ENCODE results near the gene STRIT1. TPM values are rescaled to one million over a fixed set of nuclear protein-coding genes. Genes with fewer than 3 reads are reported as not detected.
A peak's percentile ranks its signal among the peaks of the same experiment; 100 is the strongest.

The STRIT1 gene
- total RNA-seq, 1 experiment from 2014 or later: not detected

- POLR2A ChIA-PET (ENCODE audit: low non-redundant PET): no interaction called here
- peak; percentile 83 for DNase-seq (ENCODE audit: low spot score)
- intact Hi-C loops (cut with micrococcal nuclease; ENCODE audit: unreplicated experiment): loop anchor here (1.0 to 10.0 kb wide), 5 partner anchors 368 to 1218 kb away; no protein-coding TSS in a partner anchor
These were observed 29.7 kb upstream of the STRIT1 start for GRCh38 chr3:155323063-155323666.

GRCh38 chr3:155321418-155321817 is 27.9 kb upstream of the STRIT1 start:
- peaks cover 5% of the 10 kb centered on the region for H3K4me1 ChIP-seq (ENCODE audit: insufficient read depth, low read length, poor library complexity, severe bottlenecking)
- H3K36me3 ChIP-seq (ENCODE audit: insufficient read depth, low read length, poor library complexity, severe bottlenecking): no peaks in the 10 kb centered on the region
- no peak for DNase-seq (ENCODE audit: low spot score)
- ChIA-PET POLR2A (ENCODE audit: low non-redundant PET) (no interaction called here), CTCF (no interaction called here)
- no peak overlapping the region for H3K4me3 ChIP-seq (ENCODE audit: low read depth, low read length, poor library complexity, severe bottlenecking)
- BruUV-seq (replicated peaks): no TSS peak
- H3K27me3 ChIP-seq (replicated peaks; ENCODE audit: insufficient read depth, low read depth, low read length, poor library complexity): no peaks in the 10 kb centered on the region
- TF ChIP-seq CTCF (conservative IDR thresholded peaks at IDR 0.05; ENCODE audit: low read depth, low read length): no peak
- TF ChIP-seq EZH2 (IDR thresholded peaks at IDR 0.05; ENCODE audit: borderline replicate concordance, low read depth, low read length, poor library complexity, severe bottlenecking): no peak
- intact Hi-C loops (cut with micrococcal nuclease; ENCODE audit: unreplicated experiment): loop anchor here (5.0 to 10.0 kb wide), 2 partner anchors 989 to 1217 kb away; no protein-coding TSS in a partner anchor
- no peaks in the 10 kb centered on the region for H3K9me3 ChIP-seq (ENCODE audit: low read depth, low read length, poor library complexity, severe bottlenecking)
- H3K27ac ChIP-seq (ENCODE audit: low read depth, low read length, poor library complexity, severe bottlenecking): no peak overlapping the region

More at GRCh38 chr3:155323063-155323666, 29.7 kb upstream of the STRIT1 start:
- no peak overlapping the region for H3K27ac ChIP-seq (ENCODE audit: low read depth, low read length, poor library complexity, severe bottlenecking)
- no peak for TF ChIP-seq EZH2 (IDR thresholded peaks at IDR 0.05; ENCODE audit: borderline replicate concordance, low read depth, low read length, poor library complexity, severe bottlenecking)
- TF ChIP-seq CTCF (conservative IDR thresholded peaks at IDR 0.05; ENCODE audit: low read depth, low read length): peak; percentile 77
- no peak overlapping the region for H3K4me3 ChIP-seq (ENCODE audit: low read depth, low read length, poor library complexity, severe bottlenecking)
- no peaks in the 10 kb centered on the region for H3K9me3 ChIP-seq (ENCODE audit: low read depth, low read length, poor library complexity, severe bottlenecking)
- peaks cover 5% of the 10 kb centered on the region for H3K4me1 ChIP-seq (ENCODE audit: insufficient read depth, low read length, poor library complexity, severe bottlenecking)
- H3K36me3 ChIP-seq (ENCODE audit: insufficient read depth, low read length, poor library complexity, severe bottlenecking): no peaks in the 10 kb centered on the region
- BruUV-seq (replicated peaks): no TSS peak
- CTCF ChIA-PET: interaction anchor here (1.2 kb wide), 1 partner anchor 419 kb away, joined by 3 read pairs; no protein-coding TSS in a partner anchor
- no peaks in the 10 kb centered on the region for H3K27me3 ChIP-seq (replicated peaks; ENCODE audit: insufficient read depth, low read depth, low read length, poor library complexity)

- TF ChIP-seq EZH2 (IDR thresholded peaks at IDR 0.05; ENCODE audit: borderline replicate concordance, low read depth, low read length, poor library complexity, severe bottlenecking): no peak
- TF ChIP-seq CTCF (conservative IDR thresholded peaks at IDR 0.05; ENCODE audit: low read depth, low read length): no peak
- no peak overlapping the region for H3K27ac ChIP-seq (ENCODE audit: low read depth, low read length, poor library complexity, severe bottlenecking)
These were observed 27.5 kb upstream of the STRIT1 start for GRCh38 chr3:155320934-155321333.

More at GRCh38 chr3:155320934-155321333, 27.5 kb upstream of the STRIT1 start:
- no TSS peak for BruUV-seq (replicated peaks)
- ChIA-PET CTCF (interaction anchor here (0.7 kb wide), 1 partner anchor 1727 kb away, joined by 3 read pairs; no protein-coding TSS in a partner anchor), POLR2A (ENCODE audit: low non-redundant PET) (no interaction called here)
- Histone ChIP-seq H3K36me3 (ENCODE audit: insufficient read depth, low read length, poor library complexity, severe bottlenecking) (no peaks in the 10 kb centered on the region), H3K4me3 (ENCODE audit: low read depth, low read length, poor library complexity, severe bottlenecking) (no peak overlapping the region), H3K4me1 (ENCODE audit: insufficient read depth, low read length, poor library complexity, severe bottlenecking) (peaks cover 4% of the 10 kb centered on the region), H3K27me3 (replicated peaks; ENCODE audit: insufficient read depth, low read depth, low read length, poor library complexity) (no peaks in the 10 kb centered on the region), H3K9me3 (ENCODE audit: low read depth, low read length, poor library complexity, severe bottlenecking) (no peaks in the 10 kb centered on the region)
- intact Hi-C loops (cut with micrococcal nuclease; ENCODE audit: unreplicated experiment): loop anchor here (5.0 to 10.0 kb wide), 2 partner anchors 989 to 1216 kb away; no protein-coding TSS in a partner anchor
- DNase-seq (ENCODE audit: low spot score): no peak
